Choroid plexus epithelial cell (primary cell): ENCODE measurements around the gene RSPO1.
"Not testable (repeated sequence)": the region's sequence is repeated elsewhere in the genome, so short reads cannot be mapped to it uniquely, and the experiment has no call there.

Experiments used
- DNase-seq: peaks from one replicate; pipeline ENCODE4 v3.0.0-alpha.2; 2010; ENCODE audit warnings: low read depth
- H3K4me3 ChIP-seq: 2 replicates; pipeline ENCODE4 v1.5.1; 2011; ENCODE audit warnings: low read depth, mild to moderate bottlenecking, control low read depth, low read length, moderate library complexity
- TF ChIP-seq, protein P1 (sequence below): conservative IDR thresholded peaks from 2 replicates; pipeline ENCODE4 v1.5.1; 2011; ENCODE audit warnings: low read depth, mild to moderate bottlenecking, control low read depth, inconsistent platforms, low read length, moderate library complexity

RSPO1 gene

DNA sequence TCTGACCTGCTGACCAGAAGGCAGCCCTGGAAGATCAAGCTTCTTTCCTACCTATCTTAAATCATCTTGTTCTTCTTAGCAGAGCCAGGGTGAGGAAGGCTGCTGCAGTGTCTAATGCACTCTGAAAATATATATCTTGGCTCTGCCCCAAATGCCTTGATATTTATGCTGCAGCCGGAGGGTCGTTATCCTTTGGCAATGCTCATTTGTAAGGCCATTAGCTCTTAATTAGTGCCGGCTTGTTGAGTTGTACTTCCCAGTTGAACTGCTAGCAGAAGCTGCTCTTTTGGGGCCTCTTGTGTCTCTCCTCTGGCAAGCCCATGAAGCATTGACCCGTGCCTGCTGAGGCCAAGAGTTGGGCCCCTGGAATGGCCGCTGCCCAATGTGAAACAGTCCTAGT is 34.8 kb downstream of the RSPO1 start:
- TF ChIP-seq, protein P1, sequence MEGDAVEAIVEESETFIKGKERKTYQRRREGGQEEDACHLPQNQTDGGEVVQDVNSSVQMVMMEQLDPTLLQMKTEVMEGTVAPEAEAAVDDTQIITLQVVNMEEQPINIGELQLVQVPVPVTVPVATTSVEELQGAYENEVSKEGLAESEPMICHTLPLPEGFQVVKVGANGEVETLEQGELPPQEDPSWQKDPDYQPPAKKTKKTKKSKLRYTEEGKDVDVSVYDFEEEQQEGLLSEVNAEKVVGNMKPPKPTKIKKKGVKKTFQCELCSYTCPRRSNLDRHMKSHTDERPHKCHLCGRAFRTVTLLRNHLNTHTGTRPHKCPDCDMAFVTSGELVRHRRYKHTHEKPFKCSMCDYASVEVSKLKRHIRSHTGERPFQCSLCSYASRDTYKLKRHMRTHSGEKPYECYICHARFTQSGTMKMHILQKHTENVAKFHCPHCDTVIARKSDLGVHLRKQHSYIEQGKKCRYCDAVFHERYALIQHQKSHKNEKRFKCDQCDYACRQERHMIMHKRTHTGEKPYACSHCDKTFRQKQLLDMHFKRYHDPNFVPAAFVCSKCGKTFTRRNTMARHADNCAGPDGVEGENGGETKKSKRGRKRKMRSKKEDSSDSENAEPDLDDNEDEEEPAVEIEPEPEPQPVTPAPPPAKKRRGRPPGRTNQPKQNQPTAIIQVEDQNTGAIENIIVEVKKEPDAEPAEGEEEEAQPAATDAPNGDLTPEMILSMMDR, result no peak
- DNase-seq, result no peak
- no peak overlapping the region for H3K4me3 ChIP-seq

DNA sequence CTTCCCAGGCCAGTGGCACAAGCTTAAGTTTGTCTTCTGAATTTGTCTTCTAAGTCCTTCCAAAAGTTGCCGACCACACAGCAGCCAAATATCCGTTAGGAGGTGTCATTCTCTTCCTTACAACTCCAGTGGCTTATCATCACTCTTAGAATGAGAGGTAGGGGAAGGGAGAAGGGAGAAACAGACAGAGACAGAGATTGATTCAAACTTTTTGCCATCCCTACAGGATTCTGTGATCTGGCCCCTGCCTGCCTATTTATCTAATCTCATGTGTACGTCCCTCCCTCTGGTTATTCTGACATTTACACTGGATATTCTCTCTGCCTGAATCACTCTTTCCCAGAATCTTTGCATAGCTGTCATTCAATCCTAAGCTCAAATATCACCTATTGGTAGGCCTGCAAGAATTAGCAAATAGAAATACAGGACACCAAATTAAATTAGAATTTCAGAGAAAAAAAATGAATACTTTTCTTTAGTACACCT is 38.5 kb downstream of the RSPO1 start:
- DNase-seq, result no peak
- TF ChIP-seq, protein P1, result no peak
- H3K4me3 ChIP-seq, result peak overlapping the region; percentile 99

DNA sequence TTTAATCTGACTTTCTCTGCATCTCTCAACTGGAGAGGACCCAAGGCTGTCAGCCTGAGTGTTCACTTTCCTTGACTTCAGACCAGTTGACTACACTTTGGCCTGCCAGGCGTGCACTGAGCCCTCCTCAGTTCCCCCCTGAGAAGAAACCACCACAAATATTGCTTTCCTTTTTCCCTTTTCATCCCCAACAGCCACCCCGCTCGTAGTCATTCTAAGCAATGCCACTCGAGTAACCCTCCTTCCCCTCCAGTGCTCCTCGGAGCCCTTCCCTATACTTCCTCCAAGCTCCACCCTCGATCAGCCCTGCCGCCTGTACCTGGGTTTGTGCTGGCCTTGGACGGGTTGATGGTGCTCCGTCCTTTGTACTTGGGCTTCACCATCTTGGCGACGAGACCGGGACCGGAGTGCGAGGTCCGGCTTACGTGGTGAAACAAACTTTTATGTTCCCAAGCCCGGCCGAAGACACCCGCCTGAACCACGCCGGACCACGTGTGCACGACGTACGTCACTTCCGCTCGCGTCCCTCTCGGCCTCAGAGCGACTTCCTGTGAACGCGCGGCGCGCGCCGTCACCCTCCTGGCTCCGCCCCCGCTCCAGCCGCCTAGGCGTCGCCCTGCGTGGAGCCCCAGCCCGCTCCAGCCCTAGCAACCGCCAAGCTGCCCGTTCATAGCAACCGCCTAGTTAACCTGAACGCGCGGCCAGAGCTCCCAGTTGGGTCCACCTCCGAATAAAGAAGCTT is 39.1 kb downstream of the RSPO1 start, which contains the start of gene GNL2:
GNL2 (minus strand) TSS at position 498 of the 742 bp plus-strand sequence; CDS start at position 383, 115 bp downstream.
- peak within 1 kb of the TSS; percentile 99 for H3K4me3 ChIP-seq
- TF ChIP-seq, protein P1, result no peak
- peak; percentile 96 for DNase-seq

DNA sequence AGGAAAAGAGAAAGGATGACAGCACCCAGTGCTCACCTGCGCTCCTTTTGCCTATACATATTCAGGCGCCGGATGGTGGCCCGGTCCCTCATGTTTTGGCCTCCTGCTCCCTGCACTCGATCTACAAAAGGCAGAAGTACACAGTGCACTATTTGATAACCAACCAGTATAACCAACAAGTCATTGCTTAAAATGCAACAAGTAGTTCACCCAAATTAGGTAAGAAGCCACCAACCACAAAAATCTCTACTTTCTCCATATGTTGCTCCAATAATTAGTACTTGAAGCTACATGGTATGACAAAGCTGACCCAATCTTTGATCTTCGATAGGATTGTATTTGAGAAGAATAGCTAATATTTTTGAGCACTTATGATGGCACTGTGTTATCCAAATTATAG is 41.0 kb downstream of the RSPO1 start:
- no peak overlapping the region for H3K4me3 ChIP-seq
- no peak for DNase-seq

DNA sequence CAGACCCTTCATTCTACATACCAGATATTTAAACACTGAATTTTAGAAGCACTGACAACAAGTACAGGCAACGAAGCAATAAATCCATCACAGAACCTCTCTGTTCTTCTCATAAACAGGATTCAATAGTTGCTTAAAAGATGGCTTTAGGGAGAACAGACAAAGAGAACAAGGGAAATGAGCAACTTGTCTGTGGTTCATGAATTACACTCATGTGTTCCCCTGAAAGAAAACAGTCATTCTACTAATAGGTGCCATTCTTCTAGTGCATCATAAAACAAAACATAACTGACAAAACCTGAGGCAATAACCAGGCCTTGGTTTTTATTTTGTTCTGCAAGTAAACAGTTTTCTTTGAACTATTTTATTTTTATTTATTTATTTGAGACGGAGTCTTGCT is 45.8 kb downstream of the RSPO1 start:
- no peak for DNase-seq
- H3K4me3 ChIP-seq, result no peak overlapping the region
- TF ChIP-seq, protein P1, result no peak

More for the DNA sequence above, 41.0 kb downstream of the RSPO1 start:
- TF ChIP-seq, protein P1, result no peak

DNA sequence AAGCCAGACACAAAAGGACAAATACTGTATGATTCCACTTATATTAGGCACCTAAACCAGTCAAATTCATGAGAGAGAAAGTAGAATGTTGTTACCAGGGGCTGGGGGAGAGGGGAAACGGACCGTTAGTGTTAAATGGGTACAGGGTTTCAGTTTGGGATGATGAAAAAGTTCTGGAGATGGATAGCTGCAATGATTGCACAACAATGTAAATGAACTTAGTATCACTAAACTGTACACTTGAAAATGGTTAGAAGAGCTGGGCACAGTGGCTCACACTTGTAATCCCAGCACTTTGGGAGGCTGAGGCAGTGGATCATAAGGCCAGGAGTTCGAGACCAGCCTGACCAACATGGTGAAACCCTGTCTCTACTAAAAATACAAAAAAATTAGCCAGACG is 50.1 kb downstream of the RSPO1 start:
- not testable (repeated sequence) for H3K4me3 ChIP-seq, DNase-seq

DNA sequence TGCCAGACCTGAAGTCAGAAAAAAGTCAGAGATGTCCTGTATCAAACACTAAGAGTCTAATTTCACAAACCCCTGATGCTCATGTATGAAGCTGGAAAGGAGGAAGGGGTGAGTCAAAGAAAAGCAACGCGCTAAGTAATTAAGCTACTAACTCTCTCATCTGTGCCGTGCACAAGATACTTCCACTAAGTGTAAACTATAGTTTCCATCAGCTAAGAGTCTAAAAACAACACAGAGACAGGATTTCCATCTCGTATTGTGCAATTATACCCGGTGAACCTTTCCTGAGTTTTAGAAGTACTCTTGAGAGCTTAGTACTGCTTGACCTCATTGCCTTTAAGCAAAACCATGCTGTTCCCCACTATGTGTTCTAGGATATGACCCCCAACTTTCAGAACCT is 59.0 kb downstream of the RSPO1 start:
- TF ChIP-seq, protein P1, result no peak
- DNase-seq, result peak; percentile 51
- no peak overlapping the region for H3K4me3 ChIP-seq
